ENCODE measurements around the gene MYBL2.

DNA sequence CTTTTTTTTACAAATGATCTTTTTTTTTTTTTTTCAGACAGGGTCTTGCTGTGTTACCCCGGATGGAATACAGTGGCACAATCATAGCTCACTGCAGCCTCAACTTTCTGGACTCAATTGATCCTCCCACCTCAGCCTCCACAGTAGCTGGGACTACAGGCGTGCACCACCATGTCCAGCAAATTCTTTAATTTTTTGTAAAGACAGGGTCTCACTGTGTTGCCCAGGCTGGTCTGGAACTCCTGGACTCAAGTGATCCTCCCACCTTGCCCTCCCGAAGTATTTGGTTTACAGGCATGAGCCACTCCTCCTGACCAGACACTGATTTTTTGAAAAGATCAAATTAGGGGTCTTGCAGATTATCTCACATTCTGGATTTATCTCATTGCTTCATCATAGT is 11.0 kb upstream of the MYBL2 start:
- TF ChIP-seq EZH2phosphoT487 (IDR thresholded peaks at IDR 0.05; ENCODE audit: insufficient read depth, low read depth) (no peak), EZH2 (IDR thresholded peaks at IDR 0.05; ENCODE audit: insufficient read depth, poor library complexity, severe bottlenecking) (no peak)

All from GM23248 (cell line).